ENCODE results near the gene PPP1R14C. TPM values are rescaled to one million over a fixed set of nuclear protein-coding genes. Genes with fewer than 3 reads are reported as not detected.

PPP1R14C gene
- total RNA-seq, 1 donor from 2014 or later, result 0.26 TPM

DNA sequence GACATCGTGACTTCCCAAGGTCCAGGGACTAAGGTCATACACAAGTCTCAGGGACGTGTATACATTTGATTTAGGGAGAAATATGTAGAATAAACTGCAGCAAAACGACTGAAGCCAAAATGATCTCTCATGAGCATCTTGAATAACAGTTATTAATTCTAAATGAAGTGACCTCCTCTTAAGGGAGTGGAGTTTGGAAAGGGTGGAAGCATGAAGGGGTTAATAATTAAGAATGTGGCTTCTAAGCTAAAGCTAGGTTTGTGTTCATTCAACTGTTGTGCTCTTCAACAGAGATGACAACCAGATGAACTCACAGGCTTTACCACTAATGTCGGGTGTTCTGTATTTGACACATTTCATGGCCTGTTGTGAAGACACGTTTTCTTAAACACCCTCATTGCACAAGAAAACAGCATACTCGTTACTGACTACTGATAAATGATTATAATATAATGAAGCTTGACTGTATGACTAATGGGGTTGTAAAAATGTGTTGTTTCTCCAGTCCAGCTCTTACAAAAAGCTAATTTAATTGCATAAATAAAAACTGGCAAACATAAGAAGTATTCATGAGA, 1.5 kb downstream of the PPP1R14C start:
- peaks cover 99% of the 10 kb centered on the region for H3K27me3 ChIP-seq
- no peak overlapping the region for H2AFZ ChIP-seq (replicated peaks)
- peaks cover 4% of the 10 kb centered on the region for H3K4me1 ChIP-seq
- peak overlapping the region; percentile 56 for H3K4me3 ChIP-seq
- Mint-ChIP-seq H3K4me3 (peak overlapping the region; percentile 87), H3K27me3 (ENCODE audit: insufficient read depth, low read depth) (peaks cover 54% of the 10 kb centered on the region), H3K4me1 (peaks cover 23% of the 10 kb centered on the region), H3K36me3 (no peaks in the 10 kb centered on the region), H3K27ac (no peak overlapping the region), H3K9me3 (no peaks in the 10 kb centered on the region)
- DNase-seq (ENCODE audit: low spot score), result no peak
- H3F3A ChIP-seq (ENCODE audit: low read depth), result peaks cover 11% of the 10 kb centered on the region
- no peaks in the 10 kb centered on the region for H3K79me2 ChIP-seq (ENCODE audit: low read depth)
- H3K27ac ChIP-seq, result no peak overlapping the region
- H3K36me3 ChIP-seq, result no peaks in the 10 kb centered on the region
- peak overlapping the region; percentile 91 for H3K4me2 ChIP-seq
- H4K20me1 ChIP-seq (ENCODE audit: low read depth), result peaks cover 9% of the 10 kb centered on the region
- TF ChIP-seq, protein P1, sequence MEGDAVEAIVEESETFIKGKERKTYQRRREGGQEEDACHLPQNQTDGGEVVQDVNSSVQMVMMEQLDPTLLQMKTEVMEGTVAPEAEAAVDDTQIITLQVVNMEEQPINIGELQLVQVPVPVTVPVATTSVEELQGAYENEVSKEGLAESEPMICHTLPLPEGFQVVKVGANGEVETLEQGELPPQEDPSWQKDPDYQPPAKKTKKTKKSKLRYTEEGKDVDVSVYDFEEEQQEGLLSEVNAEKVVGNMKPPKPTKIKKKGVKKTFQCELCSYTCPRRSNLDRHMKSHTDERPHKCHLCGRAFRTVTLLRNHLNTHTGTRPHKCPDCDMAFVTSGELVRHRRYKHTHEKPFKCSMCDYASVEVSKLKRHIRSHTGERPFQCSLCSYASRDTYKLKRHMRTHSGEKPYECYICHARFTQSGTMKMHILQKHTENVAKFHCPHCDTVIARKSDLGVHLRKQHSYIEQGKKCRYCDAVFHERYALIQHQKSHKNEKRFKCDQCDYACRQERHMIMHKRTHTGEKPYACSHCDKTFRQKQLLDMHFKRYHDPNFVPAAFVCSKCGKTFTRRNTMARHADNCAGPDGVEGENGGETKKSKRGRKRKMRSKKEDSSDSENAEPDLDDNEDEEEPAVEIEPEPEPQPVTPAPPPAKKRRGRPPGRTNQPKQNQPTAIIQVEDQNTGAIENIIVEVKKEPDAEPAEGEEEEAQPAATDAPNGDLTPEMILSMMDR (IDR thresholded peaks at IDR 0.05), result no peak
- no peak for TF ChIP-seq EZH2phosphoT487 (IDR thresholded peaks at IDR 0.05)
- no peak for TF ChIP-seq EZH2 (IDR thresholded peaks at IDR 0.05)
- H3K9me3 ChIP-seq (ENCODE audit: low read depth), result no peaks in the 10 kb centered on the region
- no peak overlapping the region for H3K9ac ChIP-seq

DNA sequence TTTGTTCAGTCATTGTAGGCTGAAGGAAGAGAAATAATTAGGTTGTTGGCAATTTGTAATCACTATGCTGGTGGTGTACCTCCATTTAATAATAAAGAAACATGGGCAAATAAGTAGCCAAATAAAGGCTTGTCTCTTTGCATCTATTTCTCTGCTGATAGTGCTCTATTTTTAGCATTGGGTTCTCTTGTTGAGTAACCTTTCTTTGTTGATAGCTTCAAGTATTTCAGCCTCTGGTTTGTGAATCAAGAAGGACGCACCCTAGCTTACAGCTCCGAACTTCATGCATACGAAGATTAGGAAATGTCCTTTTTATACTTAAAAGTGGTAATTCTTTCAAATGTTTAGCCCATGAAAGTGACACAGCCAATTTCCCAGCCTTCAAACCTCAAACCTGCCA, 2.6 kb downstream of the PPP1R14C start:
- no peak overlapping the region for H3K9ac ChIP-seq
- H3K9me3 ChIP-seq (ENCODE audit: low read depth), result no peaks in the 10 kb centered on the region
- H3K27ac Mint-ChIP-seq, result no peak overlapping the region
- peaks cover 47% of the 10 kb centered on the region for H3K27me3 Mint-ChIP-seq (ENCODE audit: insufficient read depth, low read depth)
- H3K4me3 Mint-ChIP-seq, result peak overlapping the region; percentile 17
- TF ChIP-seq EZH2phosphoT487 (IDR thresholded peaks at IDR 0.05), result no peak
- TF ChIP-seq, protein P1 (IDR thresholded peaks at IDR 0.05), result no peak
- TF ChIP-seq EZH2 (IDR thresholded peaks at IDR 0.05), result no peak
- no peak overlapping the region for H2AFZ ChIP-seq (replicated peaks)
- H4K20me1 ChIP-seq (ENCODE audit: low read depth), result peaks cover 9% of the 10 kb centered on the region
- H3F3A ChIP-seq (ENCODE audit: low read depth), result peaks cover 11% of the 10 kb centered on the region
- no peak overlapping the region for H3K4me3 ChIP-seq
- DNase-seq (ENCODE audit: low spot score), result no peak
- peaks cover 31% of the 10 kb centered on the region for H3K4me1 Mint-ChIP-seq
- H3K4me1 ChIP-seq, result peaks cover 4% of the 10 kb centered on the region
- H3K36me3 Mint-ChIP-seq, result no peaks in the 10 kb centered on the region
- no peak overlapping the region for H3K27ac ChIP-seq
- no peaks in the 10 kb centered on the region for H3K9me3 Mint-ChIP-seq
- no peaks in the 10 kb centered on the region for H3K36me3 ChIP-seq
- peaks cover 99% of the 10 kb centered on the region for H3K27me3 ChIP-seq
- no peak overlapping the region for H3K4me2 ChIP-seq
- no peaks in the 10 kb centered on the region for H3K79me2 ChIP-seq (ENCODE audit: low read depth)

DNA sequence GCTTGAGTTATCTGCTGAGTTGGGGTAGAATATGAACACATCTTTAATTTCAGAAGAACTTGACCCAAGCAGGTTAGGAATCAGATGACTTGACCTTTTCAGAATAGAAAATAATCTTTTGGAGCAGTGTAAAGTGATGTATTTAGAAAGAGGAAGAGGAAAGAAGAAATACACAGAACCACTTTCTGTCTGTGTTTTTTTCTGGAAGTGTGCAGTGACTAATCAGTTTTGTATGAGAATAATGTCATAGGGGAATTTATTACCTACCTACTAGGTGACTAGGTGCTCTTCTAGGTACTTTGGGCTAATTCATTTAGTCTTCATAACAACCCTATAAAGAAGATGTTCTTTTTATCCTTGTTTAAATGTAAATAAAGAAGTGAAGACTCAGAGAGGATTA, 3.0 kb downstream of the PPP1R14C start:
- peaks cover 35% of the 10 kb centered on the region for H3K4me1 Mint-ChIP-seq
- H3K4me3 Mint-ChIP-seq, result no peak overlapping the region
- TF ChIP-seq, protein P1 (IDR thresholded peaks at IDR 0.05), result no peak
- TF ChIP-seq EZH2 (IDR thresholded peaks at IDR 0.05) (no peak), EZH2phosphoT487 (IDR thresholded peaks at IDR 0.05) (no peak)
- no peaks in the 10 kb centered on the region for H3K9me3 ChIP-seq (ENCODE audit: low read depth)
- H3K9ac ChIP-seq, result no peak overlapping the region
- no peaks in the 10 kb centered on the region for H3K36me3 ChIP-seq
- no peak for DNase-seq (ENCODE audit: low spot score)
- no peak overlapping the region for H3K4me2 ChIP-seq
- H4K20me1 ChIP-seq (ENCODE audit: low read depth), result peaks cover 9% of the 10 kb centered on the region
- H2AFZ ChIP-seq (replicated peaks), result no peak overlapping the region
- H3K9me3 Mint-ChIP-seq, result no peaks in the 10 kb centered on the region
- H3K4me3 ChIP-seq, result no peak overlapping the region
- peaks cover 99% of the 10 kb centered on the region for H3K27me3 ChIP-seq
- no peak overlapping the region for H3K27ac Mint-ChIP-seq
- H3K79me2 ChIP-seq (ENCODE audit: low read depth), result no peaks in the 10 kb centered on the region
- H3F3A ChIP-seq (ENCODE audit: low read depth), result peaks cover 11% of the 10 kb centered on the region
- no peaks in the 10 kb centered on the region for H3K36me3 Mint-ChIP-seq
- no peak overlapping the region for H3K27ac ChIP-seq
- peaks cover 42% of the 10 kb centered on the region for H3K27me3 Mint-ChIP-seq (ENCODE audit: insufficient read depth, low read depth)
- peaks cover 4% of the 10 kb centered on the region for H3K4me1 ChIP-seq

Measured in neural progenitor cell (in vitro differentiated cells).